GM19328 (cell line): ENCODE data around the gene ARF1.
A peak's percentile ranks its signal among the peaks of the same experiment; 100 is the strongest.

ENCODE experiments used
- ATAC-seq: cut with Tn5 transposase; IDR thresholded peaks from one replicate; pipeline ENCODE4 v1.9.1; 2021; ENCODE audit warnings: mild to moderate bottlenecking, moderate library complexity; ENCODE audit not compliant: unreplicated experiment

The ARF1 gene

GRCh38 chr1:228117335-228117734, 34.8 kb downstream of the ARF1 start:
- ATAC-seq = no peak

GRCh38 chr1:228118040-228118439, 35.5 kb downstream of the ARF1 start:
- no peak for ATAC-seq

- ATAC-seq = no peak
These were observed 37.8 kb downstream of the ARF1 start for GRCh38 chr1:228120351-228120750.

GRCh38 chr1:228120857-228121489, 38.5 kb downstream of the ARF1 start:
- no peak for ATAC-seq

- no peak for ATAC-seq
These were observed 40.5 kb downstream of the ARF1 start for GRCh38 chr1:228122921-228123441.

GRCh38 chr1:228123505-228123904, 41.0 kb downstream of the ARF1 start:
- no peak for ATAC-seq

- ATAC-seq = no peak
These were observed 42.7 kb downstream of the ARF1 start for GRCh38 chr1:228125185-228125584.

- ATAC-seq = no peak
These were observed 49.3 kb downstream of the ARF1 start for GRCh38 chr1:228131766-228132165.

- no peak for ATAC-seq
These were observed 52.1 kb downstream of the ARF1 start for GRCh38 chr1:228134591-228134990.

- no peak for ATAC-seq
These were observed 54.4 kb downstream of the ARF1 start for GRCh38 chr1:228136901-228137300.

- no peak for ATAC-seq
These were observed 57.0 kb downstream of the ARF1 start for GRCh38 chr1:228139406-228139930.

- peak; percentile 91 for ATAC-seq
These were observed 57.6 kb downstream of the ARF1 start, which contains the start of gene GUK1 for GRCh38 chr1:228139931-228140723. GUK1 (plus strand) TSS chr1:228140279; CDS start chr1:228140303, 24 bp downstream.

GRCh38 chr1:228140724-228141225, 58.3 kb downstream of the ARF1 start:
- ATAC-seq = no peak

GRCh38 chr1:228141226-228142044, 58.9 kb downstream of the ARF1 start:
- ATAC-seq = no peak

- no peak for ATAC-seq
These were observed 59.7 kb downstream of the ARF1 start for GRCh38 chr1:228142155-228142691.

GRCh38 chr1:228142701-228143136, 60.2 kb downstream of the ARF1 start:
- no peak for ATAC-seq

GRCh38 chr1:228143480-228144192, 61.1 kb downstream of the ARF1 start:
- no peak for ATAC-seq

GRCh38 chr1:228144193-228144992, 61.9 kb downstream of the ARF1 start:
- no peak for ATAC-seq

GRCh38 chr1:228144993-228145343, 62.5 kb downstream of the ARF1 start:
- no peak for ATAC-seq
